Gastrocnemius medialis (tissue), 4 donors: Measurements from ENCODE around the gene PRR7. TPM values are rescaled to one million over a fixed set of nuclear protein-coding genes. Genes with fewer than 3 reads are reported as not detected.
"Not testable (repeated sequence)": the region's sequence is repeated elsewhere in the genome, so short reads cannot be mapped to it uniquely, and the experiment has no call there.

ENCODE experiments used
- ATAC-seq, 2 donors: fragments of 150-250 bp; one replicate each; pipeline ENCODE4 v1.9.1; 2016
- DNase-seq, 2 donors: peaks; one replicate each; pipeline ENCODE4 v3.0.0-alpha.2; 2019
- H3K27ac ChIP-seq, 4 donors: fragments of 200-600 bp; sonication (generic); 1 replicate in 1 of 4; 2 replicates in 3 of 4; pipeline ENCODE4 v1.5.1; 2016 to 2018; ENCODE audit warnings: mild to moderate bottlenecking in 2 of 4, moderate library complexity in 1 of 4
- H3K27me3 ChIP-seq, 3 donors: fragments of 200-600 bp; sonication (generic) in 2 of 3; 1 replicate in 1 of 3; 2 replicates in 2 of 3; pipeline versions ENCODE4 v1.5.1 to v1.6.0; 2016 to 2019; ENCODE audit warnings: mild to moderate bottlenecking in 1 of 3, moderate library complexity in 1 of 3
- H3K36me3 ChIP-seq, 2 donors: fragments of 200-600 bp; sonication (generic) in 1 of 2; one replicate each; pipeline ENCODE4 v1.5.1; 2017 to 2018
- H3K4me1 ChIP-seq, 2 donors: fragments of 200-600 bp; sonication (generic) in 1 of 2; one replicate each; pipeline ENCODE4 v1.5.1; 2016 to 2017; ENCODE audit warnings: mild to moderate bottlenecking in 2 of 2
- H3K4me3 ChIP-seq, 4 donors: fragments of 200-600 bp; sonication (generic) in 3 of 4; 1 replicate in 1 of 4; 2 replicates in 3 of 4; pipeline ENCODE4 v1.5.1; 2016 to 2019; ENCODE audit warnings: mild to moderate bottlenecking in 2 of 4
- H3K9me3 ChIP-seq, 3 donors: fragments of 200-600 bp; sonication (generic) in 2 of 3; 1 replicate in 1 of 3; 2 replicates in 2 of 3; pipeline ENCODE4 v1.5.1; 2016 to 2019
- POLR2A ChIP-seq, 2 donors: fragments of 450-650 bp; IDR thresholded peaks; one replicate each; pipeline ENCODE4 v1.6.1; 2017; ENCODE audit warnings: antibody characterized with exemption in 2 of 2, mild to moderate bottlenecking in 2 of 2, moderate library complexity in 2 of 2
- in situ Hi-C, 4 donors: fragments of 200-750 bp; cut with MboI; loops; one replicate each; pipeline versions ENCODE4 v1.15.0 to v1.8.0; 2017; ENCODE audit warnings: low sequenced_read_pairs in 4 of 4
- intact Hi-C: fragments of 100-400 bp; cut with DNase I; formaldehyde crosslinking; loops from one replicate; pipeline ENCODE4 v1.15.1; 2023; ENCODE audit warnings: low total_unique reads
- total RNA-seq, 4 donors: library from RNA; depleted of rRNA; stranded (reverse); fragments of >200 nt; gene quantifications; one replicate each; pipeline versions ENCODE4 v1.1.0 to v1.2.3, GENCODE V29; 2016
- TF ChIP-seq, protein P1 (sequence below), 5 experiments: fragments of 450-650 bp in 3 of 5; fragments of 200-600 bp in 2 of 5; sonication (generic) in 2 of 5; IDR thresholded peaks in 4 of 5; conservative IDR thresholded peaks in 1 of 5; 1 replicate in 4 of 5; 2 replicates in 1 of 5; pipeline ENCODE4 v1.5.1; 2016 to 2019; ENCODE audit warnings: antibody characterized with exemption in 5 of 5, mild to moderate bottlenecking in 3 of 5, moderate library complexity in 3 of 5

The PRR7 gene
- total RNA-seq, 4 donors from 2014 or later, result 0.63 to 2.0 (median 1.4) TPM; not detected in 1

GRCh38 chr5:177412603-177413233, 33.9 kb upstream of the PRR7 start:
- Histone ChIP-seq H3K36me3 (no peaks in the 10 kb centered on the region), H3K27me3 (no peaks in the 10 kb centered on the region), H3K9me3 (no peaks in the 10 kb centered on the region), H3K4me3 (no peak overlapping the region), H3K4me1 (no peaks in the 10 kb centered on the region), H3K27ac (no peak overlapping the region)
- TF ChIP-seq, protein P1, sequence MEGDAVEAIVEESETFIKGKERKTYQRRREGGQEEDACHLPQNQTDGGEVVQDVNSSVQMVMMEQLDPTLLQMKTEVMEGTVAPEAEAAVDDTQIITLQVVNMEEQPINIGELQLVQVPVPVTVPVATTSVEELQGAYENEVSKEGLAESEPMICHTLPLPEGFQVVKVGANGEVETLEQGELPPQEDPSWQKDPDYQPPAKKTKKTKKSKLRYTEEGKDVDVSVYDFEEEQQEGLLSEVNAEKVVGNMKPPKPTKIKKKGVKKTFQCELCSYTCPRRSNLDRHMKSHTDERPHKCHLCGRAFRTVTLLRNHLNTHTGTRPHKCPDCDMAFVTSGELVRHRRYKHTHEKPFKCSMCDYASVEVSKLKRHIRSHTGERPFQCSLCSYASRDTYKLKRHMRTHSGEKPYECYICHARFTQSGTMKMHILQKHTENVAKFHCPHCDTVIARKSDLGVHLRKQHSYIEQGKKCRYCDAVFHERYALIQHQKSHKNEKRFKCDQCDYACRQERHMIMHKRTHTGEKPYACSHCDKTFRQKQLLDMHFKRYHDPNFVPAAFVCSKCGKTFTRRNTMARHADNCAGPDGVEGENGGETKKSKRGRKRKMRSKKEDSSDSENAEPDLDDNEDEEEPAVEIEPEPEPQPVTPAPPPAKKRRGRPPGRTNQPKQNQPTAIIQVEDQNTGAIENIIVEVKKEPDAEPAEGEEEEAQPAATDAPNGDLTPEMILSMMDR (IDR thresholded peaks at IDR 0.05 in 4 of 5, conservative IDR thresholded peaks at IDR 0.05 in 1 of 5), result no peak
- no peak for TF ChIP-seq POLR2A (IDR thresholded peaks at IDR 0.05)
- in situ Hi-C loops (no loop called here), intact Hi-C loops (no loop called here)
- no peak for DNase-seq
- ATAC-seq, result no peak

- ATAC-seq (no peak), DNase-seq (no peak)
- Histone ChIP-seq H3K4me1 (no peaks in the 10 kb centered on the region), H3K27ac (no peak overlapping the region), H3K4me3 (no peak overlapping the region), H3K27me3 (no peaks in the 10 kb centered on the region), H3K36me3 (no peaks in the 10 kb centered on the region), H3K9me3 (no peaks in the 10 kb centered on the region)
- intact Hi-C loops, result no loop called here
- in situ Hi-C loops, result no loop called here
- TF ChIP-seq POLR2A (IDR thresholded peaks at IDR 0.05), result no peak
- TF ChIP-seq, protein P1 (IDR thresholded peaks at IDR 0.05 in 4 of 5, conservative IDR thresholded peaks at IDR 0.05 in 1 of 5), result no peak
These were observed 32.1 kb upstream of the PRR7 start for GRCh38 chr5:177414481-177414880.

GRCh38 chr5:177417081-177417480, 29.5 kb upstream of the PRR7 start:
- DNase-seq, H3K36me3 ChIP-seq, H3K4me3 ChIP-seq, in situ Hi-C loops, H3K27me3 ChIP-seq, intact Hi-C loops, ATAC-seq, H3K27ac ChIP-seq, H3K9me3 ChIP-seq, H3K4me1 ChIP-seq: not testable (repeated sequence)

GRCh38 chr5:177419046-177419445, 27.6 kb upstream of the PRR7 start:
- Histone ChIP-seq H3K27ac (no peak overlapping the region), H3K9me3 (no peaks in the 10 kb centered on the region), H3K4me1 (no peaks in the 10 kb centered on the region), H3K4me3 (no peak overlapping the region), H3K36me3 (no peaks in the 10 kb centered on the region), H3K27me3 (no peaks in the 10 kb centered on the region)
- intact Hi-C loops (no loop called here), in situ Hi-C loops (no loop called here)
- no peak for ATAC-seq
- TF ChIP-seq, protein P1 (IDR thresholded peaks at IDR 0.05 in 4 of 5, conservative IDR thresholded peaks at IDR 0.05 in 1 of 5), result no peak
- no peak for TF ChIP-seq POLR2A (IDR thresholded peaks at IDR 0.05)
- DNase-seq, result no peak

DNA sequence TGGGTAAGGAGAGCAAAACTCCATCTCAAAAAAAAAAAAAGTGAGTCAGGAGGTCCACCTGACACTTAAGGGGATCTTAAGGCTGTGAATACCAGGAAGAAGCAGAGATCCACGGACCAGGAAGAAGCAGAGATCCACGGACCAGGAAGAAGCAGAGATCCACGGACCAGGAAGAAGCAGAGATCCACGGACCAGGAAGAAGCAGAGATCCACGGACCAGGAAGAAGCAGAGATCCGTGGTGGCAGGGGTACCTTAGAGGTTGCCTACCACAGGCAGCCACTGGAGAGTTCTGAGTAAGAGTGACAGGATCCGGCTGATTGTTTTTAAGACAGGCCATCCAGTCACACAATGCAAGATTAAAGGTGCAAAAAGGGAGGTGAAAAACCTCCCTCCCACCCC, 26.1 kb upstream of the PRR7 start:
- ATAC-seq, H3K4me1 ChIP-seq, DNase-seq, H3K9me3 ChIP-seq, intact Hi-C loops, in situ Hi-C loops, H3K36me3 ChIP-seq, H3K4me3 ChIP-seq, H3K27ac ChIP-seq, H3K27me3 ChIP-seq: not testable (repeated sequence)
